Liver (tissue), 9 donors: Measurements from ENCODE around the gene LAMP2. TPM values are rescaled to one million over a fixed set of nuclear protein-coding genes. Genes with fewer than 3 reads are reported as not detected.

Source experiments
- DNase-seq: peaks from one replicate; pipeline ENCODE4 v3.0.0-alpha.2; 2017; ENCODE audit warnings: low spot score
- H3K27ac ChIP-seq, 2 donors: one replicate each; pipeline ENCODE4 v1.7.0; 2013; ENCODE audit warnings: inconsistent platforms in 2 of 2, low read length in 2 of 2, control low read depth in 1 of 2, low read depth in 1 of 2, mild to moderate bottlenecking in 1 of 2
- H3K27me3 ChIP-seq, 4 donors: one replicate each; pipeline versions ENCODE4 v1.6.1 to v1.7.0; 2013; ENCODE audit warnings: low read length in 3 of 4, inconsistent platforms in 1 of 4, mild to moderate bottlenecking in 1 of 4, moderate library complexity in 1 of 4; ENCODE audit not compliant: control insufficient read depth in 4 of 4, insufficient read depth in 4 of 4
- H3K36me3 ChIP-seq, 4 donors: one replicate each; pipeline versions ENCODE4 v1.6.1 to v1.7.0; 2013; ENCODE audit warnings: low read length in 3 of 4, mild to moderate bottlenecking in 3 of 4, low read depth in 1 of 4, moderate library complexity in 1 of 4; ENCODE audit not compliant: control insufficient read depth in 4 of 4, insufficient read depth in 3 of 4
- H3K4me1 ChIP-seq, 4 donors: one replicate each; pipeline versions ENCODE4 v1.6.1 to v1.7.0; 2013; ENCODE audit warnings: low read length in 3 of 4, mild to moderate bottlenecking in 3 of 4, moderate library complexity in 1 of 4; ENCODE audit not compliant: control insufficient read depth in 4 of 4, insufficient read depth in 4 of 4
- H3K4me3 ChIP-seq, 3 donors: one replicate each; pipeline versions ENCODE4 v1.6.1 to v1.7.0; 2013; ENCODE audit warnings: low read length in 3 of 3, control low read depth in 1 of 3, low read depth in 1 of 3, mild to moderate bottlenecking in 1 of 3
- H3K9ac ChIP-seq, 2 donors: one replicate each; pipeline ENCODE4 v1.7.0; 2013; ENCODE audit warnings: low read length in 2 of 2, mild to moderate bottlenecking in 2 of 2, moderate library complexity in 2 of 2, control low read depth in 1 of 2, low read depth in 1 of 2
- H3K9me3 ChIP-seq, 4 donors: one replicate each; pipeline versions ENCODE4 v1.6.1 to v1.7.0; 2013; ENCODE audit warnings: low read length in 3 of 4; ENCODE audit not compliant: control insufficient read depth in 4 of 4
- ATF3 ChIP-seq: IDR thresholded peaks from 2 replicates; pipeline ENCODE4 v1.6.1; 2016; ENCODE audit warnings: antibody characterized with exemption
- CTCF ChIP-seq: fragments of 150-350 bp; IDR thresholded peaks from 2 replicates; pipeline ENCODE4 v1.5.1; 2017; ENCODE audit warnings: improper control_type of control experiment, low read depth, low read length; ENCODE audit not compliant: missing input control
- EGR1 ChIP-seq, 2 donors: IDR thresholded peaks; 2 replicates each; pipeline ENCODE4 v1.6.1; 2016 to 2018; ENCODE audit warnings: antibody characterized with exemption in 2 of 2, low read depth in 2 of 2
- FOXA1 ChIP-seq: IDR thresholded peaks from 2 replicates; pipeline ENCODE4 v1.6.1; 2016; ENCODE audit warnings: antibody characterized with exemption
- FOXA2 ChIP-seq: IDR thresholded peaks from 2 replicates; pipeline ENCODE4 v1.6.1; 2016; ENCODE audit warnings: antibody characterized with exemption
- GABPA ChIP-seq, 2 donors: IDR thresholded peaks in 1 of 2; conservative IDR thresholded peaks in 1 of 2; 2 replicates each; pipeline ENCODE4 v1.6.1; 2016; ENCODE audit warnings: antibody characterized with exemption in 2 of 2, mild to moderate bottlenecking in 1 of 2, moderate library complexity in 1 of 2
- HNF4A ChIP-seq, 2 donors: conservative IDR thresholded peaks; 2 replicates each; pipeline ENCODE4 v1.6.1; 2016; ENCODE audit warnings: antibody characterized with exemption in 2 of 2, mild to moderate bottlenecking in 2 of 2
- HNF4G ChIP-seq: IDR thresholded peaks from 2 replicates; pipeline ENCODE4 v1.6.1; 2016; ENCODE audit warnings: antibody characterized with exemption
- MAX ChIP-seq: IDR thresholded peaks from 2 replicates; pipeline ENCODE4 v1.6.1; 2016; ENCODE audit warnings: antibody characterized with exemption
- NR2F2 ChIP-seq: IDR thresholded peaks from 2 replicates; pipeline ENCODE4 v1.6.1; 2016; ENCODE audit warnings: antibody characterized with exemption
- RAD21 ChIP-seq, 2 donors: IDR thresholded peaks; 2 replicates each; pipeline ENCODE4 v1.6.1; 2016; ENCODE audit warnings: antibody characterized with exemption in 2 of 2, mild to moderate bottlenecking in 2 of 2
- REST ChIP-seq: IDR thresholded peaks from 2 replicates; pipeline ENCODE4 v1.6.1; 2016; ENCODE audit warnings: antibody characterized with exemption, mild to moderate bottlenecking
- RXRA ChIP-seq, 2 donors: IDR thresholded peaks; 2 replicates each; pipeline ENCODE4 v1.6.1; 2017 to 2018; ENCODE audit warnings: antibody characterized with exemption in 2 of 2, mild to moderate bottlenecking in 1 of 2
- SP1 ChIP-seq: IDR thresholded peaks from 2 replicates; pipeline ENCODE4 v1.6.1; 2018; ENCODE audit warnings: antibody characterized with exemption, mild to moderate bottlenecking
- TAF1 ChIP-seq: conservative IDR thresholded peaks from 2 replicates; pipeline ENCODE4 v1.6.1; 2016; ENCODE audit warnings: antibody characterized with exemption, mild to moderate bottlenecking
- YY1 ChIP-seq: IDR thresholded peaks from 2 replicates; pipeline ENCODE4 v1.6.1; 2016; ENCODE audit warnings: antibody characterized with exemption, mild to moderate bottlenecking
- ZBTB33 ChIP-seq: IDR thresholded peaks from 2 replicates; pipeline ENCODE4 v1.6.1; 2016; ENCODE audit warnings: antibody characterized with exemption
- WGBS: extraction: QIAGEN DNeasy Blood & Tissue Kit; methylation state at CpG from one replicate; pipeline ENCODE4 v1.1.7; 2013; 5-methylcytosine and 5-hydroxymethylcytosine counted together
- polyA plus RNA-seq, 2 donors: library from polyadenylated mRNA; stranded (reverse) in 1 of 2; unstranded in 1 of 2; fragments of 200-250 nt in 1 of 2; fragments of >200 nt in 1 of 2; fragmentation: Nextera tagmentation in 1 of 2; extraction: Ambion mirVana in 1 of 2; gene quantifications; one replicate each; pipeline versions ENCODE4 v1.2.1 to v1.2.3, GENCODE V29; 2013 to 2015
- total RNA-seq, 2 donors: library from RNA; depleted of rRNA; stranded (reverse); fragments of >200 nt; gene quantifications; one replicate each; pipeline ENCODE4 v1.2.3, GENCODE V29; 2014
- donor health status: healthy.
- donor health status: healthy.
- donor health status: healthy.
- donor health status: healthy.
- donor health status: healthy.

LAMP2 gene
- total and polyA plus RNA-seq, 4 donors = 80.0 to 140 (median 119) TPM

GRCh38 chrX:120439921-120440320, 29.2 kb downstream of the LAMP2 start:
- 89% methylated on average over 3 of the region's 3 CpGs for WGBS
- no peak overlapping the region for H3K27ac ChIP-seq
- no peak overlapping the region for H3K4me3 ChIP-seq
- H3K9me3 ChIP-seq = no peaks in the 10 kb centered on the region
- no peak for DNase-seq
- H3K27me3 ChIP-seq = no peaks in the 10 kb centered on the region
- H3K36me3 ChIP-seq = peaks cover 1 to 16% (median 6%) of the 10 kb centered on the region in 4 donors
- no peak for TF ChIP-seq FOXA2
- TF ChIP-seq RAD21 (IDR thresholded peaks at IDR 0.05) = no peak
- no peak for TF ChIP-seq GABPA (IDR thresholded peaks at IDR 0.05 in 1 of 2, conservative IDR thresholded peaks at IDR 0.05 in 1 of 2)
- TF ChIP-seq RXRA (IDR thresholded peaks at IDR 0.05) = no peak
- no peak for TF ChIP-seq SP1
- TF ChIP-seq NR2F2 = no peak
- TF ChIP-seq HNF4A (conservative IDR thresholded peaks at IDR 0.05) = no peak
- no peak overlapping the region for H3K9ac ChIP-seq
- H3K4me1 ChIP-seq = no peaks in the 10 kb centered on the region

GRCh38 chrX:120429776-120430540, 39.1 kb downstream of the LAMP2 start:
- TF ChIP-seq RXRA (IDR thresholded peaks at IDR 0.05) = no peak
- no peak for TF ChIP-seq EGR1 (IDR thresholded peaks at IDR 0.05; ENCODE audit: low read depth in 2 of 2)
- TF ChIP-seq YY1 = no peak
- H3K27ac ChIP-seq = no peak overlapping the region
- 80% methylated on average over 2 of the region's 2 CpGs for WGBS
- H3K9me3 ChIP-seq = no peaks in the 10 kb centered on the region
- H3K36me3 ChIP-seq = no peaks in the 10 kb centered on the region
- no peak for DNase-seq
- no peaks in the 10 kb centered on the region for H3K27me3 ChIP-seq
- H3K9ac ChIP-seq = no peak overlapping the region
- peaks cover 0 to 2% (median 0%) of the 10 kb centered on the region in 4 donors for H3K4me1 ChIP-seq
- no peak overlapping the region for H3K4me3 ChIP-seq

- Histone ChIP-seq H3K27ac (no peak overlapping the region), H3K36me3 (no peaks in the 10 kb centered on the region), H3K9ac (no peak overlapping the region), H3K9me3 (no peaks in the 10 kb centered on the region), H3K27me3 (no peaks in the 10 kb centered on the region), H3K4me1 (no peaks in the 10 kb centered on the region), H3K4me3 (no peak overlapping the region)
- DNase-seq = no peak
- WGBS = 5% methylated on average over 2 of the region's 2 CpGs
- TF ChIP-seq CTCF (no peak), NR2F2 (no peak), SP1 (no peak), TAF1 (no peak), MAX (no peak), FOXA1 (no peak), HNF4G (no peak), GABPA (IDR thresholded peaks at IDR 0.05 in 1 of 2, conservative IDR thresholded peaks at IDR 0.05 in 1 of 2) (no peak), HNF4A (conservative IDR thresholded peaks at IDR 0.05) (no peak), REST (no peak), ZBTB33 (no peak), FOXA2 (no peak), ATF3 (no peak), YY1 (no peak)
Observed at GRCh38 chrX:120428309-120428708, 40.8 kb downstream of the LAMP2 start.
